Urothelium cell line (cell line): ENCODE results near the gene PRUNE2.

Source experiments
- DNase-seq: peaks from one replicate; pipeline ENCODE4 v3.0.0; 2011; ENCODE audit warnings: low spot score, mixed read lengths
- FAIRE-seq: peaks from 2 replicates; lab custom pipeline; 2011; peaks lifted over from hg19 to GRCh38; lab: Jason Lieb, UNC

PRUNE2 gene

DNA sequence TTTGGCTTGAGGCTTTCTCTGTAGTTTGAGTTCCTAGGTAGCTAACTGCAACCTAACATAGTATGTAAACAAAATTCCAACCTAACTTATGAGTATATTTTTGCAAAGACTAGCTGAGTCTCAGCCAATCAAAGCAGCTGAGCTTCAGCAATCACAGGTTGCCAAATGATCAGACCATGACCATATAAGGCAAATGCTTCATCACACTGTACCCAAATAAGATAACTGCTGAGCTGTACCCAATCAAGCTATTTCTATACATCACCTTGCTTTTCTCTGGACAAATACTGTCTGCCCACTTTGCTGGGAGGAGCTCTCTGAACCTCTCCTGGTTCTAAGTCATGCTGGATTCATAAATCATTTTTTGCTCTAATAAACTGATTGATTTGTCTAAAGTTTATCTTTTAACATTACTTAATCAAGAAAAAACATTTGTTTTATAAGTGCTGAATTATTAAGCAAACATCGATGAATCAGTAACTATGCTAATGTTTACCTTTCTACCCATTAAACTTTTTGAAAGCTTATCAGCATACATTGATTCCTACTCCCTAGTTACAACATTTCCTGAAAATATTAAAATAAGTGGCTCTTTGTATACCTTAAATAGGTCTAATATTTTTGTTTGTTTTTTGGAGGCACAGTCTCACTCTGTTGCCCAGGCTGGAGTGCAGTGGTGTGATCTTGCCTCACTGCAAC, 271.4 kb downstream of the PRUNE2 start:
- DNase-seq (no peak), FAIRE-seq (no peak)

DNA sequence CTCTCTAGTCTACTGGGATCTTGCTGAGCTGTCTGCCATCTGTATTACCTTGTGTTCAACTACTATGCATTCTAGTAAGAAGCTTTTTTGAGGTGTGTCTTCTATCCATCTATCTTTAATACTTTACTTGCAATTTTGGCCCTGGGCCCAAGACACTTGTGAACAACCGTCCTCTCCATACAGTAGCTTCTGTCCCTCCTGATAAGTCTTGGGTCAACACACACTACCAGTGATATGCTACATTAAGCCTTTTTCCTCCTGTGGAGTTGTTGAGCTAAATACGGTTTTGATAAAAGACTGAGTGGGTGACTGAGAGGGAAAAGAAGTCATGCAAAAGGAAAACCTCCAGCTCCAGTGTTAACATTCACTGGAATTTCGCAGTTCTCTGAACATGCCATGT, 275.0 kb downstream of the PRUNE2 start:
- DNase-seq: no peak
- no peak for FAIRE-seq

DNA sequence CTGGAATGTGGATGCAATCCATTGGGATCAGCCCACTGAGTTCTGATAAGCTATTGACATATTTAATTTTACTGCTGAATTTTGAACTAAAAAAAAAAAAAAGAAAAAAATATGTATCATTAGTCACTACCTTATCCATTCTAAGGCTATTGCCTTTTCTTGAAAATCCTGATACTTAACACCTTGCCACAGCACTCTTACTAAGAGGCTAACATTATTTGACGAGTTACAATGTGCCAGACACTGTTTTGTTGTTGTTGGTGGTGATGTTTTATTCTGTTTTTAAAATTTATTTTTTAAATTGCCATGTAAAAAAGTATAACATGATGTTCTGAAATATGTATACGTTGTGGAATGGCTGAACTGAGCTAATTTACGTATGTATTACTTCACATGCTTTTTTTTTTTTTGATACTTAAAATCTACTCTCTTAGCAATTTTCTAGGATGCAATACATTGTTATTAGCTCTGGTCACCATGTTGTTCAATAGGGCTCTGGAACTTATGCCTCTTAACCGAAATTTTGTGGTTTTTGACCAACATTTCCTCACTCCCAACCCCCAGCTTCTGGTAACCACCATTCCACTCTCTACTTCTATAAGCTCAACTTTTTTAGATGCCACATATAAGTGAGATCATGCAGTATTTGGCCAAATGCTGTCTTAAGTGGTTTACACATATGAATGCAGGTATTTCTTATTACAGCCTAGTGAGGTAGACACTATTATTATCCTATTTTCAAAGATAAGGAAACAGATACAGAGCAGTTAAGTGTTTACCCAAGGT, 276.5 kb downstream of the PRUNE2 start:
- FAIRE-seq (no peak), DNase-seq (no peak)

DNA sequence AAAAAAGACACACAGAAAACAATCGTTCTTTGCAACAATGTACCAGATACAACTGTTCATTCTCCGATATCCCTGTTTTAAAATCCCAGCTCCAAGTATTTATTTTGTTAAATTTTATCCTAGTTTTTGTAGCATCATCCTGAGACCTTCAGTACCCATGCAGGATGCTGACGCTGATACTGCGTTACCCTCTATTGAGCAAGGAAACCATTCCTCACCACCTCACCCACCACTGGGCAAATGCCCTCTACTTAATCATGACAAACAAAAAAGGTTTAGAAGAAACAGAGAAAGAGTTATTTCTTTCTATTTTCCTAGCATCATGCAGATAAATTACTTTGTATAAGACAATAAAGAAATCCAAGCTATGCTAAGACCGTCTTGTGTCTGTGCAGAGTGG, 277.8 kb downstream of the PRUNE2 start:
- no peak for FAIRE-seq
- no peak for DNase-seq

DNA sequence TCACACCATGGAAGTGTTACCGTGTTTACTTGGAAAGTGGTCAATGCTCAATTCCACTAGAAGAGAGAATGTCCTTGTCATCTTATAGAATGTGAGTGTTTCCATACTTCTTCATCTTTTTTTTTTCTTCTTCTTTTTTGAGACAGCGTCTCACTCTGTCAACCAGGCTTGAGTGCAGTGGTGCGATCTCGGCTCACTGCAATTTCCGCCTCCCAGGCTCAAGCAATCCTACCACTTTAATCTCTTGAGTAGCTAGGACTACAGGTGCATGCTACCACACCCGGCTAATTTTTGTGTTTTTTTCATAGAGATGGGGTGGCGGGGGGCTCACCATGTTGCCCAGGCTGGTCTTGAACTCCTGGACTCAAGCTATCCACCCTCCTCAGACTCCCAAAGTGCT, 278.9 kb downstream of the PRUNE2 start:
- DNase-seq (no peak), FAIRE-seq (no peak)

DNA sequence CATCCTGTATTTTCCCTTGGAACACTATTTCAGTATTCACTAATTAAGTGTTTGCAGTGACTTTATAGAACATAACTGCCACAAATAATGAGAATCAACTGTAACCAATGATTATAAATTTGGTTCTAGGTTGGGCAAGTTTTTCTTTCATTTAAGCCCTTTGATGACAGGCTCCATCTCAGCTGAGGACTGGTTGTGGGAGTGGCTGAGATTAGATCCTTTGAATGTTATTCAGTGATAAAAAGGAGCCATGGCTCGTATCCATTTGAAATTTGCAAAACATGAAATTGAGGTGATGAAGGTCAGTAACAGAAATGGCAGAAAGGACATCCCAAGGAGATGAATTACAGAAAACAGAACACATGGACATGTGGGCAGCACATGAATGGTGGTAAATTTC, 279.8 kb downstream of the PRUNE2 start:
- FAIRE-seq (no peak), DNase-seq (no peak)

DNA sequence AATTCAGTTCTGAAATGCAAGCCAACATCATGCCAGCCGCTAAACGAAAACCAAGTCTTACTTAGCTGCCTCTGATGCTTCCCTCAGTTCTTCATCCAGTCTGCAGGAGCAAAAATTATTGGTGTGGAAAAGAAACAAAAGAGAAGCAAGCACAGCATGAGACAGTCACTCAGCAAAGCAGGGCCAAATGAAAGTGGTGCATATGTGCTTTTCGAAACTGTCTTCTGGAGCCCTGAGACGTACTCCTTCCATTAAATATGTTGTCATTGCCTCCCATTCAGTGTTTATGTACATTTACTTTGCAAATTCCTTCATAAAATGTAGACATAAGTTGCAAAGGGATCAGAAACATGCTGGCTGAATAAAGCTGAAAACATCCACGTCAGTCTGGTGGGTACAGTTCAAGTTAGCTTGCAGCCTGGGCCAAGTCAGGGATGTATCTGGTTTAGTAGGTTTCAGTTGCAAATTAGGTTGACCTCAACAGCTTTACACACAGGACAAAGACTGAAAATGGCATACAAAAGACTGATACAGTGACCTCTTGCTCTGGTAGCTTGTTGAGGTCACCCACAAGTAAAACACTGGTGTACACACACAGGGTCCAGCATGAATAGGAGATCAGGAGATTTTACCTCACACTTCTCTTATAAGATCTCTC, 281.4 kb downstream of the PRUNE2 start:
- FAIRE-seq (no peak), DNase-seq (no peak)

DNA sequence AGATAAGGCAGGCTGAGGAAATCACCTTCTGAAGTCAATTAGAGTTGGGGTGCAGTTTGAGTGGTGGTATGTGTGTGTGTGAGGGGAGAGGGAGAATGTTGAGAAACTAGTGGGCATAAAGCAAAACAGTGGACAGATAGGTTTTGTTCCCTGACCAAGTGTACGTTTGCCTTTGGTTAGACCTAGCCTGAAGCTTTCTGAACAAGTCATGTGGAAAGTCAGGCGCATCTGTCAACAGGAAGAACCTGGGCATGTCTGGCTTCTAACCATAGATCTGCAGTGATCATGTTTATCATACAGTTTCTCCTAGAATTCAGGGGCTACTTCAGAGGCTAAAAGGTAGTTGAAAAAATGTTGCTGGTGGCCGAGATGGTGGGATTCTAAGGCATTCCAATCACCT, 284.9 kb downstream of the PRUNE2 start:
- FAIRE-seq (no peak), DNase-seq (no peak)

DNA sequence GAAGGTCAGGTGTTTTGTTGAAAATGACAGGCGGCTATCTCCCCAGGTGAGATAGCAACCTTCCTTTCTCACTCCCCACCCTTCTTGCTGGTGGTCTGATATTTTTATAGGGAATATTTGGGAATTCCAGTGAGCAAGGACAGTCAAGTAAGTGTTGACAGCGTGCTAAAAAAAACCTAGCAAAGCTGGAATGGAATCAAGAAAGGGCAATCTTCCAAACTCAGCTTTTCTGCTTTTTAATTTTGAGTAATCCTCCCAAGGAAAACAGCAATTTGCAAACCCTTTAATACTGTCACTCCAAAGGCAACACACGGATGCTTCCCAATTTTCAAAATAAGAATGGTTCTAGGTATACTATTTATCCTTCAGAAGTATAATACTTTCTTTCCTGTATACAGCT, 285.3 kb downstream of the PRUNE2 start:
- DNase-seq: no peak
- FAIRE-seq: no peak

DNA sequence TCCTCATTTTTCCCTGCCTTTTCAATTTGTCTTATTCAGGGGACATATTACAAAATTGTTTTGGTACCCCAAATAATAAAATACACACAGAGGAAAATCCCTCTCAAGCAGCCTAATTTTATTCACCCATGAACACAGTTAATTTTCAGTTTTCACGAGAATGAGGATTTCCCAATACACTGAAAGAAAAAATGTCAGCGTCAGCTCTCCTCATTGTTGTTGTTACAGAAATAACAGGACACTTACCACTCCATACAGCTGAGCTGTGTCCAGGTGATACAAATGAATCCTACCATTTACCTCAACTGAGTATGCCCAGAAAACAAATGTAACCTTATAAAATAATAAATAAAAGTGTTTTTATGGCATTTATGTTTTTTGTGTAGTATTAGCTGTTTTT, 286.3 kb downstream of the PRUNE2 start:
- FAIRE-seq (no peak), DNase-seq (no peak)

DNA sequence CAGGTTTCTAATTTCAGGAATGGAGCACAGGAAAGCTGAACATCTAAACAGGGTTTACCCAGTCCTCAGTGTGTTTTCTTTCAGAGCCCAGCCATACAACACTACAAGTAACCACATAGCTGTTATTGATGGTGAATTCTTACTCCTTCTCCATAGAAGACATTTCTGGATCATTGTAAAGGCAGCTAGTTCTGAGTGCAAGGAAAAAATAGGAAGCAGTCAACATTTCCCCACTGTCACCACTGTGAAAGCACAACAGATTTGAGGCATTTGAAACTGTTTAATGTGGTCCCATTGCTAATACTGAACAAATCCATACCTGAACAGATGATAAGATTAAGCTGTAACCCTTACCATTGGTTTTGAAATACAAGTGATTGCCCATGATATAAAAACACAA, 286.7 kb downstream of the PRUNE2 start:
- FAIRE-seq (no peak), DNase-seq (no peak)

DNA sequence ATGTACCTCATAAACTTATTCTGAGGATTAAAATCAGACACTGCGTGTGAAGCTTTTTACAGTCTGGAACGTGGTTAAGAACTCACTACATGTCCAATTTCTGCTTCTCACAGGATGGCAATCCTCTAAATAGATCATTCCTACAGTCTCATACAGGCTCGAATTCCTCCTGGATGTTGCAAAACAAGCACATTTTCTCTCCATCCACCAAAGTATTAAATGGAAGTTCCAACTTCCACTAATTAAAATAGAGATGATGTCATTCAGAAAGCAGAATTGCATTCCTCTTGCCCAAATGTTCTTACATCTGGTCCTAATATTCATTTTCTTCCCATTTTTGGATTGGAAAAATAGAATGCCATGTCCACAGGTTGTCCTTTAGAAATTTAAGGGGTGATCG, 287.2 kb downstream of the PRUNE2 start:
- FAIRE-seq (no peak), DNase-seq (no peak)

DNA sequence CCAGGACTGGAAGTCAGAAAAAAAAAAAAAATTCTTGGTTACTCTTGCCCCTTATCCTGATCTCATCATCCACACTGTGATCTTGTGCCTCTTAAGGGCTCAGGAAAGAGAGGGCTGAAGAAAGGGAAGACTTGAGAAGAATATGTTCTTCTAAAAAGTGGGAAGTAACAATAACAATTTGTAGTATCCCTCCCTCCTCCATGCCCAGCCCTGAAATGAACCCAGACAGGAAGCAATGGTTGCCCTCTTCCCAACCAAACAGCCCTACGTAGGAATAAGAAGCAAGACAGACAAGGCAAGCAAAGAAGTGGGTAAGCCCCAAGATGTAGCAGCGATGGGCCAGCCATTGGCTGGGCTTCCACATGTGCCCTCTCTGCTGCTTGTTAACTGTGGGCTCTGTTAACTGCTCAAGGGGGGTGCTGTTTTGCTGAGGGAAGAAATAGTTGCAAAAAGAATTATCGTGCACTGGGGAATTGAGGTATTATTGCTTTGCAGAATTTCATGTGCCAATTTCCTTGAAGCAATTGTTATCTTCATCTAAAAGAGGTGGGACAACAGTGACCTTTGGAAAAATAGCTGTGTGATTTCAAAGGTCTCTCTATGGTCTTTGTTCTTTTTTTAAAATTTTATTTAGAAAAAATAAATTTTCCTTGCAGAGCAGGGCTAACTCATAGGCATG, 288.3 kb downstream of the PRUNE2 start:
- DNase-seq (no peak), FAIRE-seq (no peak)

DNA sequence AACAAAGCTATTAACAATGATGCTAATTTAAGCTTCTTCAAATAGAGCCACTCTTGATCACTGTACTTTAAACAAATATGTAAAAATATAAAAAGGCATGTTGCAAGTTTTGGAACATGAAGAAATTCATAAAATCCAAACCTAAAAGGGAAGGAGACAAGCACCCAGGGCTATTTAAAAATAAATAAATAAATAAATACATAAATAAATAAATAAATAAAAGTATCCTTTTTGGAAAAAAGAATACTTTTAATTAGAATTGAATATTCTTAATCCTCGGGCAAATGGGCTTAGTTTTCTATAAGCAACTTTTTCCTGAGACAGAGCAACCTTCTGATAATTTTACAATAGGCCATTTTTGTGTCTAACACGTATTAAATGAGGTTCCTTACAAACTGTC, 289.1 kb downstream of the PRUNE2 start:
- FAIRE-seq: no peak

DNA sequence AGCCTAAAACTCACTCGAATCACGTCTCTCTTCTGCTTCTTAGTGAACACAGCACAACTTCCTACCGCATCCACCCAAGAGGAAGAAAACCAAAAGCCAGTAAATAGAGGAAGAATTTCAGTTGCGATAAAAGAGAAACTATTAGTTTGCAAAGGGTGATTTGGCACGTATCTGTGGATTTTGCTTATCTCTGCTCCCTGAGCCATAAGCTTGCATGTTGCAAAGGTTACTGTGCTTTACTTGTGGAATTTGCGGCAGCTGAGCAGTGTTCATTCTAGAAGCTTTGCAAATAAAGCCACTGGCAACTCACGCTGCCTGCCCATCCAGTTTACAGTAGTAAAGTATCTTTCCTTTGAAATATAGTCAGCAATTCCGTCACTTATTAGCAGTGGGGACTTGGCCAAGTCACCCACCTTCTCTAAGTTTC, 290.7 kb downstream of the PRUNE2 start:
- DNase-seq (no peak), FAIRE-seq (no peak)

More for the DNA sequence above, 289.1 kb downstream of the PRUNE2 start:
- no peak for DNase-seq

DNA sequence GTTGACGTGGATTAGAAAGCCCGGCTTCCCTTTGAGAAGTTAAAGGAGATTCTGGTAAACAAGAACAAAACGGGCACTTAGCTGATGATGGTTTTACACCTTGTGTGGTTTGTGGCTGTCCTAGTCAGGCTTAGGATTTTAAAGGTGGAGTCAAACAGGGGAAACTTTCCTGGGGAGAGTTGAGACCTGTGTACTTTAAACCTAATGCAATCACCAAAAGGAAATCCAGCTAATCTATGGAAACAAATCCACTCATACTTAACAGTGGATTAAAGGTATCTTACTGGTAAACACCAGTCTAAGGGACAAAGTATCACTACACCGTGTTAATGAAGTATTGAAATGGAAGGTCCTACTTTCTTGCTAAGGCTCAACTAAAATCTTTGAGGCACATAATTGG, 291.9 kb downstream of the PRUNE2 start:
- no peak for FAIRE-seq
- no peak for DNase-seq

DNA sequence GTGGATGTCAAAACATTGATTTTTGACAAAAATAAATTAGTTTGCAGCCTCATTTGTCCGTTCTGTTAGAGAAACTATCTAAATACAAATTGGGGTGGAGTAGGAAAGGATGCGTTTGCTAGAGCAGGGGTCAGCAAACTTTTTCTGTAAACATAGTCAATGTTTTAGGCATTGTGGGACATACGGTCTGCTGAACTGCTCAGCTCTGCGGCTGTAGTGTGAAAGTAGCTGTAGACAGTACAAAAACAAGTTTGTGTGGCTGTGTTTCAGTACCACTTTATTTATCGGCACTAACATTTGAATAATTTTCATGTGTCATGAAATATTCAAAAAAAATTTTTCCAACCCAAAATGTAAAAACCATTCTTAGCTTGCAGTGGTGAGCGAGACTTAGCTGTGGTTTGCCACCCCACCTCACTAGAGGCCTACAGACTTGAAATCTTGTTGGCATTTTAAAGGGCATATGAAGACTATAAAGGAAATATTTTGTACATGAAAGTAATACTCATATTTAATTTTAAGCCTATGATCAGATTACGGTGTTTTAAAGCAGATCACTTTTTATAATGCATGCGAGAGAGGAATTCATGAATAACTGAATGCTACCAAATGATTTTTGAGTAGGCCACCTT, 292.6 kb downstream of the PRUNE2 start:
- FAIRE-seq: no peak

DNA sequence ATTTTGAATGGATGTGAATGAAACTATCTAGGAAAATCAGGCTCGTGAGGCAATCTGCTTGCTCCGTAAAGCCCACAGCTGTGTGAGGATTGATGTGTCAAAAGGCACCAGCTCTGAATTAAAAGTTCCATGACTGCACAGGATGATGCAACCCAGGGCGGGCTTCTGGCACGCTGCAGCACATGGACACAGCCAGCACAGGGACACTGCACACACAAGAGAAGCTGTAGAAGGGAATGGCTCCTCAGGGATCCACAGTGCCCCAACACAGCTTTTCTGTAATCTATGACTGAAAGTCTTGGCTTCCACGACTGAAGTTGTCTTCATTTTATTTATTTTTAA, 295.9 kb downstream of the PRUNE2 start:
- no peak for FAIRE-seq

More for the DNA sequence above, 292.6 kb downstream of the PRUNE2 start:
- no peak for DNase-seq

DNA sequence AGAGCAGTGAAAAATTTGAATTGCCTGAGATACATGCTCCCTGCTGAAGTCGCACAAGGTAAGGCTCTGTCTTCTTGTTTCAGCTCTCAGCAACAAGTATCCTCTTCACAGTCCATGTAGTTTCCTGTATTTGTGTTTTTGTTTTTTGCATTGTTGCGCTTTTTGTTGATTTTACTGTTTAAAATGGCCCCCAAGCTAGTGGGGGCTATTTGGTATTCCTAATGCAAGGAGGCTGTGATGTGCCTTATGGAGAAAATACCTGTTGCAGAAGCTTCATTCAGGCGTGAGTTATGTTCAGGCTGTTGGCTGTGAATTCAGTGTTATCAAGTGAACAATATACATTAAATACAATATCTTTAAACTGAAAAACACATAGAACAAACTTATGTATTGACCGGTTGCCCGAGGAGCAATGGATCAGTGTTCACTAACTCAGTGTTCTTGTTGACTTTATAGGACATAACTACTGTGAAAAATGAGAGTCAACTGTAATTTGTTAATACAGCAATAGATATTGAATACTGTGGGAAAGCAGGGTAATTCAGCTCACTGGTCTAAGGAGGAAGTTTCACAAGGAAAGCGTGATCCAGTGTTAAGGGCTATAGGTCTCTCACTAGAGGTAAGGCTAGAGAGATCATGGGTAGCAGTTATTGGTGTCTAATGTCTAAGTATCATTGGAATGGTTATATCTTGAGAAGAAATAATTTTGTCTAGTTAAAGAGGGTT, 296.5 kb downstream of the PRUNE2 start:
- DNase-seq (no peak), FAIRE-seq (no peak)

More for the DNA sequence above, 295.9 kb downstream of the PRUNE2 start:
- DNase-seq: no peak

DNA sequence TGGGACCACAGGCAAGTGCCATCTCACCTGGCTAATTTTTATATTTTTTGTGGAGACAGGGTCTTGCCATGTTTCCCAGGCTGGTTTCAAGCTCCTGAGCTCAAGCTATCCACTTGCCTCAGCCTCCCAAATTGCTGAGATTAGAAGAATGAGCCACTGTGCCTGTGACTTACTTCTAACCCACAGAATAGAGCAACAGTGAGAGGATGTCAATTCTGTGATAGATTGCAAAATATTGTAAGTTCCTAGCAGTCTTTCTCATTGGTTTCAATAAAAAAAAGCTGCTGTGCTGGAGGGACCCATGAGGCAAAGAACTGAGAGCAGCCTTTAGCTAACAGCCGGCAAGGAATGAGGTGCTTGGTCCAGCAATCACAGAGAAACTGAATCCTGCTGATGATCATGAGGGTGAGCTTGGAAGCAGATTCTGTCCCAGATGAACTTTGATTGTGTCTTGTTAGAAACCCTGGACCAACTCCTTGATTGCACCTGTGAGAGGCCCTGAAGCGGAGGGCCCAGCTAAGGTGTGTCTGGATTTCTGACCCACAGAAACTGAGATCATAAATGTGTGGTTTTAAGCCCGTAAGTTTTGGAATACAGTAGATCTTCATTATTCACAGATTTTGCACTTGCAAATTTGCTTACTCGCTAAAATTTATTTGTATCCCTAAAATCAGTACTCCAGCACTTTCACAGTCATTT, 297.2 kb downstream of the PRUNE2 start:
- FAIRE-seq: no peak
- no peak for DNase-seq
